Progenitor cell of endocrine pancreas (in vitro differentiated cells): Measurements from ENCODE around the gene C5orf22. TPM values are rescaled to one million over a fixed set of nuclear protein-coding genes. Genes with fewer than 3 reads are reported as not detected.

Experiments
- DNase-seq: peaks from one replicate; pipeline ENCODE4 v3.0.0; 2021; ENCODE audit warnings: low spot score; ENCODE audit not compliant: unreplicated experiment
- H3K27ac Mint-ChIP-seq: 2 replicates; pipeline ENCODE4 v1.8.0; 2021; ENCODE audit warnings: mild to moderate bottlenecking, moderate library complexity, mixed read lengths
- H3K27me3 Mint-ChIP-seq: 2 replicates; pipeline ENCODE4 v1.8.0; 2021; ENCODE audit warnings: mixed read lengths
- H3K36me3 Mint-ChIP-seq: 2 replicates; pipeline ENCODE4 v1.8.0; 2022; ENCODE audit warnings: mixed read lengths; ENCODE audit not compliant: insufficient read depth
- H3K4me1 Mint-ChIP-seq: 2 replicates; pipeline ENCODE4 v1.8.0; 2021; ENCODE audit warnings: low read depth, mixed read lengths
- H3K4me3 Mint-ChIP-seq: 2 replicates; pipeline ENCODE4 v1.8.0; 2021; ENCODE audit warnings: low read depth, mild to moderate bottlenecking, moderate library complexity, mixed read lengths
- H3K9me3 Mint-ChIP-seq: 2 replicates; pipeline ENCODE4 v1.8.0; 2021; ENCODE audit warnings: low read depth, mixed read lengths
- total RNA-seq: library from RNA; stranded (reverse); gene quantifications from 2 replicates; pipeline ENCODE4 v1.2.1, GENCODE V29; 2021
- TF ChIP-seq, protein P1 (sequence below): fragments of 200-600 bp; sonication (generic); IDR thresholded peaks from one replicate; pipeline ENCODE4 v1.5.0; 2021; ENCODE audit warnings: antibody characterized with exemption, mild to moderate bottlenecking; ENCODE audit not compliant: unreplicated experiment

The C5orf22 gene
- total RNA-seq, 1 donor from 2014 or later: 30.5 TPM

DNA sequence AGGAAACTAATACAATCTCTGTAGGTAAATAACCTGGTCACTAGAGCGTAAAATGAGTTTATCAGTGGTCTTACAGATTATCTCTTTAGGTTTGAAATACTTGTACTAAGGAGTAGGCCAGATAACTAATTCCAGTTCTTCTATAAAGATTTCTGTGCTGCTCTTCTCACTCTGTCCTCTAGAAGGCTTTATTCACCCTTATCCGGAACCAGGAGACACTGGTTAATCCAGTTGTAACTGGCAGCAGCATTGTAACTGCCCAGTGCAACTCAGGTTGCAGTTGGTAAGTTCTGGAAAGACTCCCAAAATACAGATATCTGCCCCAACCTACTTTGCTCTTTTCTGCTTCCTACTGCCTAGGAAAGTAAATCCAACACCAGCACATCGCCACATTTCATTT lies 19.8 kb downstream of the C5orf22 start:
- Mint-ChIP-seq H3K36me3 (peaks cover 47% of the 10 kb centered on the region), H3K27me3 (no peaks in the 10 kb centered on the region), H3K4me3 (no peak overlapping the region), H3K27ac (peak overlapping the region; percentile 3), H3K9me3 (no peaks in the 10 kb centered on the region), H3K4me1 (no peaks in the 10 kb centered on the region)
- TF ChIP-seq, protein P1, sequence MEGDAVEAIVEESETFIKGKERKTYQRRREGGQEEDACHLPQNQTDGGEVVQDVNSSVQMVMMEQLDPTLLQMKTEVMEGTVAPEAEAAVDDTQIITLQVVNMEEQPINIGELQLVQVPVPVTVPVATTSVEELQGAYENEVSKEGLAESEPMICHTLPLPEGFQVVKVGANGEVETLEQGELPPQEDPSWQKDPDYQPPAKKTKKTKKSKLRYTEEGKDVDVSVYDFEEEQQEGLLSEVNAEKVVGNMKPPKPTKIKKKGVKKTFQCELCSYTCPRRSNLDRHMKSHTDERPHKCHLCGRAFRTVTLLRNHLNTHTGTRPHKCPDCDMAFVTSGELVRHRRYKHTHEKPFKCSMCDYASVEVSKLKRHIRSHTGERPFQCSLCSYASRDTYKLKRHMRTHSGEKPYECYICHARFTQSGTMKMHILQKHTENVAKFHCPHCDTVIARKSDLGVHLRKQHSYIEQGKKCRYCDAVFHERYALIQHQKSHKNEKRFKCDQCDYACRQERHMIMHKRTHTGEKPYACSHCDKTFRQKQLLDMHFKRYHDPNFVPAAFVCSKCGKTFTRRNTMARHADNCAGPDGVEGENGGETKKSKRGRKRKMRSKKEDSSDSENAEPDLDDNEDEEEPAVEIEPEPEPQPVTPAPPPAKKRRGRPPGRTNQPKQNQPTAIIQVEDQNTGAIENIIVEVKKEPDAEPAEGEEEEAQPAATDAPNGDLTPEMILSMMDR: no peak
- DNase-seq: no peak

DNA sequence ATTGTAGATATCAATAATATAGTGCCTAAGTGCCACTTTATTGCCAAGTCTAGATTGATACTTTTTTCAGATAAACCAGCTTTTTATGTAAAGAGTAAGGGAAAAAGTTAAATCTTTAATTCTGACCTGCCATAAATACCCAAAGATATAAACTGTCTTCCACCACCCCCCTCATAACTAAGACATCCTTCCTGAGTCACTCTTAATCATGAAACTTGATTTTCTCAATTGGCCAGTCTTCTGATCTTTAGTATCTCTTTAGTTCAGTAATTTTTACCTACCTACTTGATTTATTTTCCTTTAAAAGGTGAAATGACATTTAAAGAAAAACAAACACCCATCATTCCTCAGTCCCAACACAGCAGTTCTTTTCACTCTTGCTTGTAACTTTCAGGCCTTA lies 21.8 kb downstream of the C5orf22 start:
- TF ChIP-seq, protein P1: no peak
- no peaks in the 10 kb centered on the region for H3K4me1 Mint-ChIP-seq
- no peaks in the 10 kb centered on the region for H3K9me3 Mint-ChIP-seq
- no peak overlapping the region for H3K27ac Mint-ChIP-seq
- H3K4me3 Mint-ChIP-seq: no peak overlapping the region
- peaks cover 33% of the 10 kb centered on the region for H3K36me3 Mint-ChIP-seq
- DNase-seq: no peak
- H3K27me3 Mint-ChIP-seq: no peaks in the 10 kb centered on the region

DNA sequence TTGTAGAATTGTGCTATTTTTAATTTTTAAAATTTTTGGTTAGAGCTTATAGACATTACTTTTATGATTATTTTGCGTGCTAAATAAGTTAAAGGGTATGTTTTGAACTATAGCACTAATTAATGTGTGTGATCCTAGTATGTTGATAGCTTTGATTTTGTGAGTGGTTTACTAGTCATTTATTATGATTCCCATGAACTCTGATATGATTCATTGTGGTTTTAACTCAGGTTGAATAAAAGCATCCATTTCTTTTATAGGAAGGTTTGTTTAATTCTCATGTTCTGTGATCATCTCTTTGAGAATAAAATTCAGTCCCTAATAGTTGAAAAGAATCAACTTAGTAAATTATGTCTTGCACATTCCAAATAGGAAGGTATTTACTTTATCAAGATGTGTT lies 22.5 kb downstream of the C5orf22 start:
- H3K27me3 Mint-ChIP-seq: no peaks in the 10 kb centered on the region
- H3K4me3 Mint-ChIP-seq: no peak overlapping the region
- TF ChIP-seq, protein P1: no peak
- no peak overlapping the region for H3K27ac Mint-ChIP-seq
- no peak for DNase-seq
- no peaks in the 10 kb centered on the region for H3K4me1 Mint-ChIP-seq
- H3K9me3 Mint-ChIP-seq: no peaks in the 10 kb centered on the region
- peaks cover 33% of the 10 kb centered on the region for H3K36me3 Mint-ChIP-seq

DNA sequence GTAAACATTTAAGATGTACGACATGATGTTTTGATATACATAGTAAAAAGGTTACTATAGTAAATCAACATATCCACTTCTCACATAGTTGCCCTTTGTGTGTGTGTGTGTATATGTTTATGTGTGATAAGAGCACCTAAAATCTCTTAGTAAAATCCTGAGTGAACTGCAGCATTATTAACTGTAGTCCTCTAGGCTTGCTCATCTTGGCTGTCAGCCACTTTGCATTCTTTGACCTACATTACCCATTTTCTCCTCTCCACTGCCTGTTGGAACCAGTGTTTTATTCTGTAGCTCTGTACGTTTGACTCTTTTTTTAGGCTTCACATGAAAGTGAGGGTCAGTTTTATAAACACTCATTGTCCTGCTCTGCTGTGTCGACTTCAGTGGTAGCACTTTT lies 24.4 kb downstream of the C5orf22 start:
- DNase-seq: no peak
- no peak overlapping the region for H3K4me3 Mint-ChIP-seq
- H3K4me1 Mint-ChIP-seq: no peaks in the 10 kb centered on the region
- no peak overlapping the region for H3K27ac Mint-ChIP-seq
- peaks cover 27% of the 10 kb centered on the region for H3K36me3 Mint-ChIP-seq
- TF ChIP-seq, protein P1: no peak
- H3K9me3 Mint-ChIP-seq: no peaks in the 10 kb centered on the region
- H3K27me3 Mint-ChIP-seq: no peaks in the 10 kb centered on the region

DNA sequence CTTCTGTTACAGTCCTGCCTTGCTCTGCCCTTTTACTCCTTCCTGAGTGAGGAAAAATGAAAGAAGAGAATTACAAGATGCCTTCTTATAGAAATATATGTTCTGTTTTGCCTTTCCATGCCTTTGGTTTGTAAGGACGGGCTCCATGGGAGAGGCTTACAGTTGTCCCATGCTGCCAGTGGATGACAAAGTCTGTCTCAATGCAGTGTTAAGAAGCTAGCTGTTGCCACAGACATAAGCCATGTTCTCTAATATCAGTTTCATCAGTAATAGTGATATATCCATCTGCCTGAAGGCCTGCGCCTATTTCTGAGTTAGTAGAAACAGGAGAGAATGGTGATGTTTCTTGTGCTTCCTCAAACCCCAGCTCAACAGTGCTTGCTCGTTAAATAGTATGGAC lies 27.8 kb downstream of the C5orf22 start:
- Mint-ChIP-seq H3K27me3 (peaks cover 3% of the 10 kb centered on the region), H3K9me3 (peaks cover 3% of the 10 kb centered on the region), H3K27ac (no peak overlapping the region), H3K4me3 (no peak overlapping the region), H3K36me3 (peaks cover 12% of the 10 kb centered on the region), H3K4me1 (no peaks in the 10 kb centered on the region)
- TF ChIP-seq, protein P1: no peak
- no peak for DNase-seq
